ENCODE data around the gene EXOC3L1. TPM values are rescaled to one million over a fixed set of nuclear protein-coding genes. Genes with fewer than 3 reads are reported as not detected.

Gene EXOC3L1
- total RNA-seq, 1 donor from 2014 or later, result not detected

- peak overlapping the region; percentile 52 for H3K4me3 ChIP-seq
- peaks cover 12% of the 10 kb centered on the region for H4K20me1 ChIP-seq (ENCODE audit: low read depth)
- H2AFZ ChIP-seq (replicated peaks), result peak overlapping the region; percentile 86
- H3K27ac ChIP-seq, result no peak overlapping the region
- peak; percentile 86 for DNase-seq (ENCODE audit: low spot score)
- peaks cover 62% of the 10 kb centered on the region for H3K27me3 ChIP-seq
- H3K4me2 ChIP-seq, result peak overlapping the region; percentile 75
- peaks cover 8% of the 10 kb centered on the region for H3K4me1 Mint-ChIP-seq
- H3K27me3 Mint-ChIP-seq (ENCODE audit: insufficient read depth, low read depth), result peaks cover 45% of the 10 kb centered on the region
- H3K27ac Mint-ChIP-seq, result no peak overlapping the region
- no peaks in the 10 kb centered on the region for H3K36me3 ChIP-seq
- H3F3A ChIP-seq (ENCODE audit: low read depth), result peaks cover 33% of the 10 kb centered on the region
- H3K79me2 ChIP-seq (ENCODE audit: low read depth), result no peaks in the 10 kb centered on the region
- H3K4me3 Mint-ChIP-seq, result no peak overlapping the region
- peaks cover 2% of the 10 kb centered on the region for H3K9me3 Mint-ChIP-seq
- H3K9ac ChIP-seq, result no peak overlapping the region
- H3K9me3 ChIP-seq (ENCODE audit: low read depth), result no peaks in the 10 kb centered on the region
- TF ChIP-seq EZH2 (IDR thresholded peaks at IDR 0.05) (peak; percentile 69), CTCF (IDR thresholded peaks at IDR 0.05) (peak; percentile 53), EZH2phosphoT487 (IDR thresholded peaks at IDR 0.05) (peak; percentile 50)
- peaks cover 6% of the 10 kb centered on the region for H3K4me1 ChIP-seq
- H3K36me3 Mint-ChIP-seq, result peaks cover 7% of the 10 kb centered on the region
These were observed 39.7 kb downstream of the EXOC3L1 start for GRCh38 chr16:67150047-67150832.

- H3K4me3 ChIP-seq, result peak overlapping the region; percentile 52
- H3F3A ChIP-seq (ENCODE audit: low read depth), result peaks cover 30% of the 10 kb centered on the region
- no peak overlapping the region for H3K27ac ChIP-seq
- DNase-seq (ENCODE audit: low spot score), result no peak
- H3K9me3 ChIP-seq (ENCODE audit: low read depth), result no peaks in the 10 kb centered on the region
- H3K27me3 Mint-ChIP-seq (ENCODE audit: insufficient read depth, low read depth), result peaks cover 45% of the 10 kb centered on the region
- H3K4me1 ChIP-seq, result no peaks in the 10 kb centered on the region
- no peak overlapping the region for H3K9ac ChIP-seq
- no peak for TF ChIP-seq EZH2 (IDR thresholded peaks at IDR 0.05)
- no peak overlapping the region for H2AFZ ChIP-seq (replicated peaks)
- peaks cover 11% of the 10 kb centered on the region for H4K20me1 ChIP-seq (ENCODE audit: low read depth)
- H3K36me3 Mint-ChIP-seq, result peaks cover 10% of the 10 kb centered on the region
- H3K4me2 ChIP-seq, result peak overlapping the region; percentile 75
- no peaks in the 10 kb centered on the region for H3K79me2 ChIP-seq (ENCODE audit: low read depth)
- peaks cover 54% of the 10 kb centered on the region for H3K27me3 ChIP-seq
- H3K4me3 Mint-ChIP-seq, result peak overlapping the region; percentile 68
- H3K36me3 ChIP-seq, result no peaks in the 10 kb centered on the region
- H3K4me1 Mint-ChIP-seq, result peaks cover 8% of the 10 kb centered on the region
- no peak overlapping the region for H3K27ac Mint-ChIP-seq
- H3K9me3 Mint-ChIP-seq, result peaks cover 2% of the 10 kb centered on the region
These were observed 40.5 kb downstream of the EXOC3L1 start for GRCh38 chr16:67149276-67150046.

GRCh38 chr16:67148656-67149275 lies 41.2 kb downstream of the EXOC3L1 start:
- Mint-ChIP-seq H3K4me3 (peak overlapping the region; percentile 68), H3K36me3 (peaks cover 13% of the 10 kb centered on the region), H3K9me3 (peaks cover 2% of the 10 kb centered on the region), H3K27ac (no peak overlapping the region), H3K4me1 (peaks cover 8% of the 10 kb centered on the region), H3K27me3 (ENCODE audit: insufficient read depth, low read depth) (peaks cover 39% of the 10 kb centered on the region)
- Histone ChIP-seq H3F3A (ENCODE audit: low read depth) (peaks cover 30% of the 10 kb centered on the region), H3K79me2 (ENCODE audit: low read depth) (no peaks in the 10 kb centered on the region), H3K9me3 (ENCODE audit: low read depth) (no peaks in the 10 kb centered on the region), H4K20me1 (ENCODE audit: low read depth) (peaks cover 5% of the 10 kb centered on the region), H3K4me3 (no peak overlapping the region), H3K27me3 (peaks cover 47% of the 10 kb centered on the region), H2AFZ (replicated peaks) (no peak overlapping the region), H3K4me2 (no peak overlapping the region), H3K4me1 (no peaks in the 10 kb centered on the region), H3K9ac (no peak overlapping the region), H3K27ac (no peak overlapping the region), H3K36me3 (no peaks in the 10 kb centered on the region)
- TF ChIP-seq EZH2phosphoT487 (IDR thresholded peaks at IDR 0.05) (no peak), CTCF (IDR thresholded peaks at IDR 0.05) (no peak), EZH2 (IDR thresholded peaks at IDR 0.05) (no peak)
- DNase-seq (ENCODE audit: low spot score), result no peak

All from neural progenitor cell (in vitro differentiated cells).